A549 (cell line): ENCODE measurements around the gene B4GALT6. TPM values are rescaled to one million over a fixed set of nuclear protein-coding genes. Genes with fewer than 3 reads are reported as not detected.

Source experiments
- ATAC-seq, 2 experiments: fragments of 200-7000 bp in 1 of 2; fragments of >200 bp in 1 of 2; cut with Nextera tagmentation in 1 of 2; cut with Tn5 transposase in 1 of 2; 3 replicates each; pipeline versions ENCODE4 v1.8.0 to v1.9.1; 2018 to 2020; ENCODE audit warnings: mild to moderate bottlenecking in 1 of 2, moderate library complexity in 1 of 2
- CTCF ChIA-PET: fragments of 300-600 bp; sonication (Branson Sonifier 250); formaldehyde crosslinking; extraction: SDS; loops from one replicate; lab custom pipeline; 2021; ENCODE audit warnings: antibody characterized with exemption, inconsistent platforms; lab: Yijun Ruan, JAX
- POLR2A ChIA-PET: fragments of 350-600 bp; formaldehyde crosslinking; extraction: SDS; loops from one replicate; lab custom pipeline; 2021; ENCODE audit warnings: antibody characterized with exemption, inconsistent platforms; lab: Yijun Ruan, JAX
- DNase-seq, 2 experiments: peaks; one replicate each; pipeline versions ENCODE4 v3.0.0 to v3.0.0-alpha.2; 2011 to 2016; ENCODE audit warnings: low read depth in 1 of 2, low spot score in 1 of 2
- FAIRE-seq: peaks from 2 replicates; lab custom pipeline; 2011; peaks lifted over from hg19 to GRCh38; lab: Jason Lieb, UNC
- H3K27ac ChIP-seq, 2 experiments: fragments of >200 bp; sonication (Bioruptor Twin); formaldehyde crosslinking; 3 replicates each; pipeline ENCODE4 v1.5.1; 2016 to 2017
- H3K4me1 ChIP-seq: fragments of >200 bp; sonication (Bioruptor Twin); formaldehyde crosslinking; 3 replicates; pipeline ENCODE4 v1.6.1; 2016
- H3K4me2 ChIP-seq: fragments of >200 bp; sonication (Bioruptor Twin); formaldehyde crosslinking; 3 replicates; pipeline ENCODE4 v1.6.1; 2016
- H3K4me3 ChIP-seq: fragments of >200 bp; sonication (Bioruptor Twin); formaldehyde crosslinking; 3 replicates; pipeline ENCODE4 v1.5.1; 2016
- H3K9me3 ChIP-seq: fragments of >200 bp; sonication (Bioruptor Twin); formaldehyde crosslinking; 3 replicates; pipeline ENCODE4 v1.6.1; 2016
- CBX2 ChIP-seq: fragments of 200-600 bp; sonication (generic); IDR thresholded peaks from 2 replicates; pipeline ENCODE4 v1.6.1; 2016; ENCODE audit warnings: low read depth, mild to moderate bottlenecking, borderline replicate concordance
- EHF ChIP-seq: fragments of 250-450 bp; sonication (Bioruptor Pico); IDR thresholded peaks from 2 replicates; pipeline ENCODE4 v1.5.0; 2020; ENCODE audit warnings: mild to moderate bottlenecking
- EP300 ChIP-seq, 2 experiments: fragments of >200 bp; sonication (Bioruptor Twin); formaldehyde crosslinking; IDR thresholded peaks; 2 replicates in 1 of 2; 3 replicates in 1 of 2; pipeline ENCODE4 v1.6.1; 2016 to 2017
- HDAC2 ChIP-seq: fragments of 200-600 bp; sonication (generic); IDR thresholded peaks from 2 replicates; pipeline ENCODE4 v1.6.1; 2016
- HEYL ChIP-seq: fragments of 250-450 bp; sonication (Bioruptor Pico); IDR thresholded peaks from 2 replicates; pipeline ENCODE4 v1.8.0; 2021; ENCODE audit warnings: mild to moderate bottlenecking, moderate library complexity
- HOXA7 ChIP-seq: fragments of 250-450 bp; sonication (Bioruptor Pico); IDR thresholded peaks from 2 replicates; pipeline ENCODE4 v1.5.0; 2020; ENCODE audit warnings: mild to moderate bottlenecking, moderate library complexity
- HOXB13 ChIP-seq: fragments of 250-450 bp; sonication (Bioruptor Pico); IDR thresholded peaks from 2 replicates; pipeline ENCODE4 v1.5.0; 2020; ENCODE audit warnings: low read depth, mild to moderate bottlenecking, moderate library complexity
- HOXB5 ChIP-seq: fragments of 250-450 bp; sonication (Bioruptor Pico); IDR thresholded peaks from 2 replicates; pipeline ENCODE4 v1.5.0; 2020; ENCODE audit warnings: mild to moderate bottlenecking, moderate library complexity
- KDM1A ChIP-seq: fragments of 200-600 bp; sonication (generic); IDR thresholded peaks from 2 replicates; pipeline ENCODE4 v1.6.1; 2016; ENCODE audit warnings: low read depth, mild to moderate bottlenecking
- MYC ChIP-seq: IDR thresholded peaks from 2 replicates; pipeline ENCODE4 v1.6.1; 2012; ENCODE audit warnings: mild to moderate bottlenecking, inconsistent platforms, low read length, improper control_type of control experiment, borderline replicate concordance
- NFE2L2 ChIP-seq: fragments of 150-350 bp; conservative IDR thresholded peaks from 2 replicates; pipeline ENCODE4 v1.6.1; 2014; ENCODE audit warnings: low read length
- NR3C1 ChIP-seq: fragments of >200 bp; sonication (Bioruptor Twin); formaldehyde crosslinking; IDR thresholded peaks from 3 replicates; pipeline ENCODE4 v1.6.1; 2017
- POLR2AphosphoS2 ChIP-seq: conservative IDR thresholded peaks from 2 replicates; pipeline ENCODE4 v1.6.1; 2012; ENCODE audit warnings: low read length, improper control_type of control experiment, inconsistent platforms
- RAD21 ChIP-seq, 2 experiments: fragments of >200 bp in 1 of 2; sonication (Bioruptor Twin) in 1 of 2; formaldehyde crosslinking in 1 of 2; IDR thresholded peaks in 1 of 2; conservative IDR thresholded peaks in 1 of 2; 2 replicates in 1 of 2; 3 replicates in 1 of 2; pipeline ENCODE4 v1.6.1; 2012 to 2018; ENCODE audit warnings: inconsistent platforms in 1 of 2
- RCOR1 ChIP-seq: fragments of 150-350 bp; IDR thresholded peaks from 2 replicates; pipeline ENCODE4 v1.6.1; 2014; ENCODE audit warnings: antibody characterized with exemption, low read length, low read depth
- TFCP2L1 ChIP-seq: fragments of 250-450 bp; sonication (Bioruptor Pico); IDR thresholded peaks from 2 replicates; pipeline ENCODE4 v1.5.0; 2021; ENCODE audit warnings: mild to moderate bottlenecking
- ZC3H11A ChIP-seq: fragments of 450-650 bp; IDR thresholded peaks from 2 replicates; pipeline ENCODE4 v1.6.1; 2014; ENCODE audit warnings: antibody characterized with exemption, mild to moderate bottlenecking
- ZFP36 ChIP-seq: fragments of 450-650 bp; IDR thresholded peaks from 2 replicates; pipeline ENCODE4 v1.6.1; 2014; ENCODE audit warnings: borderline replicate concordance; ENCODE audit not compliant: partially characterized antibody
- ZSCAN20 ChIP-seq: fragments of 250-450 bp; sonication (Bioruptor Pico); IDR thresholded peaks from 2 replicates; pipeline ENCODE4 v1.8.0; 2022; ENCODE audit warnings: mild to moderate bottlenecking, moderate library complexity
- WGBS: methylation state at CpG from one replicate; pipeline ENCODE4 v1.1.6; 2017; ENCODE audit errors: missing lambda C conversion rate; 5-methylcytosine and 5-hydroxymethylcytosine counted together
- polyA plus RNA-seq, 4 experiments: library from polyadenylated mRNA; depleted of rRNA in 3 of 4; stranded (reverse); fragments of >200 nt; fragmentation: RNase III in 1 of 4; extraction: RNeasy Plus Mini Kit Qiagen cat#74134 plus additional on column Dnase treatment in 1 of 4; gene quantifications; 2 replicates in 3 of 4; 3 replicates in 1 of 4; pipeline ENCODE4 v1.2.3, GENCODE V29; 2011 to 2017
- TF ChIP-seq, protein P1 (sequence below): IDR thresholded peaks from 2 replicates; pipeline ENCODE4 v1.6.1; 2012; ENCODE audit warnings: low read depth, borderline replicate concordance
- TF ChIP-seq, protein P2 (sequence below): IDR thresholded peaks from 2 replicates; pipeline ENCODE4 v1.6.1; 2012
- TF ChIP-seq, protein P3 (sequence below): fragments of 250-450 bp; sonication (Bioruptor Pico); IDR thresholded peaks from 2 replicates; pipeline ENCODE4 v1.5.0; 2020; ENCODE audit warnings: low read depth, mild to moderate bottlenecking, moderate library complexity
- TF ChIP-seq, protein P4 (sequence below): fragments of 200-600 bp; sonication (generic); IDR thresholded peaks from 2 replicates; pipeline ENCODE4 v1.6.1; 2016; ENCODE audit warnings: antibody characterized with exemption, mild to moderate bottlenecking, moderate library complexity

B4GALT6 gene
- polyA plus RNA-seq, 2 of the 4 experiments (the other 2 are of a cell fraction): 7.1 to 12.8 TPM

DNA sequence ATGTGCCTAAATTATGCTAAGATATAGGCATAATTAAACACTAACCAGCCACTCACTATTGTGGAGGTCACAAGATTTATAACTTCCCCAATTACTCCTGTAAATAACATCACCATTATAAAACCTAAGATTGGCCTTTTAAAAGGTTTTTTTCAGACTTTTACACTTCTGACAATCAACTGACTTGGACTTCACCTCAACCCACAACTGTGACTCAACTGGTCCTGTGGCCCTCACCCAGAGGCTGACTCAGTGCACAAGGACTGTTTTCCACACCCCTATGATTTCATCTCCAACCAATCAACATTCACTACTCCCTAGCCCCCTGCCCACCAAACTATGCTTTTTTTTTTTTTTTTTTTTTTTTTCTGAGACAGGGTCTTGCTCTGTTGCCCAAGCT is 81.1 kb downstream of the B4GALT6 start:
- Histone ChIP-seq H3K9me3 (no peaks in the 10 kb centered on the region), H3K4me2 (no peak overlapping the region), H3K4me1 (no peaks in the 10 kb centered on the region), H3K27ac (no peak overlapping the region), H3K4me3 (no peak overlapping the region)
- POLR2A ChIA-PET: no interaction called here
- FAIRE-seq: no peak
- no peak for ATAC-seq
- no peak for TF ChIP-seq ZSCAN20
- TF ChIP-seq, protein P1, sequence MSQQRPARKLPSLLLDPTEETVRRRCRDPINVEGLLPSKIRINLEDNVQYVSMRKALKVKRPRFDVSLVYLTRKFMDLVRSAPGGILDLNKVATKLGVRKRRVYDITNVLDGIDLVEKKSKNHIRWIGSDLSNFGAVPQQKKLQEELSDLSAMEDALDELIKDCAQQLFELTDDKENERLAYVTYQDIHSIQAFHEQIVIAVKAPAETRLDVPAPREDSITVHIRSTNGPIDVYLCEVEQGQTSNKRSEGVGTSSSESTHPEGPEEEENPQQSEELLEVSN: no peak
- TF ChIP-seq ZFP36: no peak
- no peak for TF ChIP-seq HOXB5 (CRISPR knock-in tag)
- no peak for TF ChIP-seq RCOR1
- no peak for TF ChIP-seq CBX2
- no peak for TF ChIP-seq HEYL (CRISPR knock-in tag)
- TF ChIP-seq HDAC2: no peak
- TF ChIP-seq NR3C1: no peak
- no peak for TF ChIP-seq RAD21 (conservative IDR thresholded peaks at IDR 0.05 in 1 of 2, IDR thresholded peaks at IDR 0.05 in 1 of 2)
- no peak for TF ChIP-seq KDM1A
- TF ChIP-seq, protein P2, sequence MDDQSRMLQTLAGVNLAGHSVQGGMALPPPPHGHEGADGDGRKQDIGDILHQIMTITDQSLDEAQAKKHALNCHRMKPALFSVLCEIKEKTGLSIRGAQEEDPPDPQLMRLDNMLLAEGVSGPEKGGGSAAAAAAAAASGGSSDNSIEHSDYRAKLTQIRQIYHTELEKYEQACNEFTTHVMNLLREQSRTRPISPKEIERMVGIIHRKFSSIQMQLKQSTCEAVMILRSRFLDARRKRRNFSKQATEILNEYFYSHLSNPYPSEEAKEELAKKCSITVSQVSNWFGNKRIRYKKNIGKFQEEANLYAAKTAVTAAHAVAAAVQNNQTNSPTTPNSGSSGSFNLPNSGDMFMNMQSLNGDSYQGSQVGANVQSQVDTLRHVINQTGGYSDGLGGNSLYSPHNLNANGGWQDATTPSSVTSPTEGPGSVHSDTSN: no peak
- no peak for TF ChIP-seq EP300 (IDR thresholded peaks at IDR 0.05)
- no peak for TF ChIP-seq HOXB13 (CRISPR knock-in tag)
- TF ChIP-seq, protein P3, sequence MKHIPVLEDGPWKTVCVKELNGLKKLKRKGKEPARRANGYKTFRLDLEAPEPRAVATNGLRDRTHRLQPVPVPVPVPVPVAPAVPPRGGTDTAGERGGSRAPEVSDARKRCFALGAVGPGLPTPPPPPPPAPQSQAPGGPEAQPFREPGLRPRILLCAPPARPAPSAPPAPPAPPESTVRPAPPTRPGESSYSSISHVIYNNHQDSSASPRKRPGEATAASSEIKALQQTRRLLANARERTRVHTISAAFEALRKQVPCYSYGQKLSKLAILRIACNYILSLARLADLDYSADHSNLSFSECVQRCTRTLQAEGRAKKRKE (CRISPR knock-in tag): no peak
- TF ChIP-seq MYC: no peak
- TF ChIP-seq, protein P4, sequence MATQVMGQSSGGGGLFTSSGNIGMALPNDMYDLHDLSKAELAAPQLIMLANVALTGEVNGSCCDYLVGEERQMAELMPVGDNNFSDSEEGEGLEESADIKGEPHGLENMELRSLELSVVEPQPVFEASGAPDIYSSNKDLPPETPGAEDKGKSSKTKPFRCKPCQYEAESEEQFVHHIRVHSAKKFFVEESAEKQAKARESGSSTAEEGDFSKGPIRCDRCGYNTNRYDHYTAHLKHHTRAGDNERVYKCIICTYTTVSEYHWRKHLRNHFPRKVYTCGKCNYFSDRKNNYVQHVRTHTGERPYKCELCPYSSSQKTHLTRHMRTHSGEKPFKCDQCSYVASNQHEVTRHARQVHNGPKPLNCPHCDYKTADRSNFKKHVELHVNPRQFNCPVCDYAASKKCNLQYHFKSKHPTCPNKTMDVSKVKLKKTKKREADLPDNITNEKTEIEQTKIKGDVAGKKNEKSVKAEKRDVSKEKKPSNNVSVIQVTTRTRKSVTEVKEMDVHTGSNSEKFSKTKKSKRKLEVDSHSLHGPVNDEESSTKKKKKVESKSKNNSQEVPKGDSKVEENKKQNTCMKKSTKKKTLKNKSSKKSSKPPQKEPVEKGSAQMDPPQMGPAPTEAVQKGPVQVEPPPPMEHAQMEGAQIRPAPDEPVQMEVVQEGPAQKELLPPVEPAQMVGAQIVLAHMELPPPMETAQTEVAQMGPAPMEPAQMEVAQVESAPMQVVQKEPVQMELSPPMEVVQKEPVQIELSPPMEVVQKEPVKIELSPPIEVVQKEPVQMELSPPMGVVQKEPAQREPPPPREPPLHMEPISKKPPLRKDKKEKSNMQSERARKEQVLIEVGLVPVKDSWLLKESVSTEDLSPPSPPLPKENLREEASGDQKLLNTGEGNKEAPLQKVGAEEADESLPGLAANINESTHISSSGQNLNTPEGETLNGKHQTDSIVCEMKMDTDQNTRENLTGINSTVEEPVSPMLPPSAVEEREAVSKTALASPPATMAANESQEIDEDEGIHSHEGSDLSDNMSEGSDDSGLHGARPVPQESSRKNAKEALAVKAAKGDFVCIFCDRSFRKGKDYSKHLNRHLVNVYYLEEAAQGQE: no peak
- DNase-seq: no peak
- CTCF ChIA-PET: no interaction called here

DNA sequence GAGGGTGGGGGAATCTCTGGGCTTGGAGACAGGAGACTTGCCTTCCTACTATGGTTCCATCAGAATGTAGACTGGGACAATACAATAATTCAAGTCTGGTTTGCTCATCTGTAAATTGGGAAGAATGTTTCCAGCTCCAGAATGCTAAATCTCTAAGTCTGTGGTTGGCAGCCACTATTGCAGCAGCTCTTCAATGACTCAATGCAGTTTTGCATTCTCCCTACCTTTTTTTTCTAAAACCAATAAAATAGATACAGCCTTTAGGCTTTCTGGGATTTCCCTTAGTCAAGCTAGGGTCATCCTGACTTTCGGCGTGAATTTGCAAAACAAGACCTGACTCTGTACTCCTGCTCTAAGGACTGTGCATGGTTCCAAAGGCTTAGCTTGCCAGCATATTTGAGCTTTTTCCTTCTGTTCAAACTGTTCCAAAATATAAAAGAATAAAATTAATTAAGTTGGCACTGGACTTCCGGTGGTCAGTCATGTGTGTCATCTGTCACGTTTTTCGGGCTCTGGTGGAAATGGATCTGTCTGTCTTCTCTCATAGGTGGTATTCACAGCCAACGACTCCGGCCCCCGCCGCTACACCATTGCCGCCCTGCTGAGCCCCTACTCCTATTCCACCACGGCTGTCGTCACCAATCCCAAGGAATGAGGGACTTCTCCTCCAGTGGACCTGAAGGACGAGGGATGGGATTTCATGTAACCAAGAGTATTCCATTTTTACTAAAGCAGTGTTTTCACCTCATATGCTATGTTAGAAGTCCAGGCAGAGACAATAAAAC is 86.2 kb downstream of the B4GALT6 start:
- POLR2A ChIA-PET: no interaction called here
- H3K4me2 ChIP-seq: no peak overlapping the region
- no peak for TF ChIP-seq HOXB5 (CRISPR knock-in tag)
- no peak for TF ChIP-seq ZC3H11A
- no peak for TF ChIP-seq POLR2AphosphoS2
- TF ChIP-seq TFCP2L1 (CRISPR knock-in tag): no peak
- no peak for TF ChIP-seq NFE2L2
- no peak for TF ChIP-seq HOXA7 (CRISPR knock-in tag)
- TF ChIP-seq ZFP36: no peak
- no peak for TF ChIP-seq EHF
- TF ChIP-seq, all 56 proteins: peak for 0
- Histone ChIP-seq H3K4me1 (0 out of 3 replicates have a peak, but pooled peaks cover 3% of the 10 kb centered on the region), H3K9me3 (no peaks in the 10 kb centered on the region), H3K4me3 (no peak overlapping the region), H3K27ac (no peak overlapping the region)
- no peak for DNase-seq
- 80% methylated on average over 13 of the region's 13 CpGs for WGBS
- no peak for ATAC-seq
- CTCF ChIA-PET: interaction anchor here (0.6 kb wide), 1 partner anchor 32 kb away, joined by 3 read pairs; no protein-coding TSS in a partner anchor
- no peak for FAIRE-seq
